ENCODE results near the gene RNF223.
"Not testable (repeated sequence)": the region's sequence is repeated elsewhere in the genome, so short reads cannot be mapped to it uniquely, and the experiment has no call there.

The RNF223 gene

DNA sequence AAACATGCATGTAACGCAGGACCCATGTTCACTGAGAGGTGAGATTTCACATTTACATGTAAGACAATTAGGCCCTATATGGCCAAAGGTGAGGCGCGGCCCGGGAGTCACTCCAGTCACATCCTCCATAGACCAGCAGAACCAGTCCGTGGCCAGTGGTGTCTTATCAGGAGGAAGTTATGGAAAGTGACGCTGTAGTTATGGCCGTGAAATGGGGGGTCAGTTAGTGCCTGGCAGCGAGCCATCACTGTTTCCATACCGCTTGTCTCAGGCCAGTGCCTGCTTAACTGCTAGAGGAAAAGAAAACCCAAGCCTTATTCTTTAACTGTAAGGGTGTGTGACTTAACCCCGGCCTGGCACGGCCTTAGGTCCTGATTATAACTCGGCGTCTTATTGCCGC is 35.6 kb upstream of the RNF223 start:
- no peak for DNase-seq (ENCODE audit: low spot score)

GRCh38 chr1:1106510-1107221 is 32.6 kb upstream of the RNF223 start:
- DNase-seq (ENCODE audit: low spot score): no peak

- DNase-seq (ENCODE audit: low spot score): not testable (repeated sequence)
Observed at GRCh38 chr1:1104152-1104551, 30.0 kb upstream of the RNF223 start.

DNA sequence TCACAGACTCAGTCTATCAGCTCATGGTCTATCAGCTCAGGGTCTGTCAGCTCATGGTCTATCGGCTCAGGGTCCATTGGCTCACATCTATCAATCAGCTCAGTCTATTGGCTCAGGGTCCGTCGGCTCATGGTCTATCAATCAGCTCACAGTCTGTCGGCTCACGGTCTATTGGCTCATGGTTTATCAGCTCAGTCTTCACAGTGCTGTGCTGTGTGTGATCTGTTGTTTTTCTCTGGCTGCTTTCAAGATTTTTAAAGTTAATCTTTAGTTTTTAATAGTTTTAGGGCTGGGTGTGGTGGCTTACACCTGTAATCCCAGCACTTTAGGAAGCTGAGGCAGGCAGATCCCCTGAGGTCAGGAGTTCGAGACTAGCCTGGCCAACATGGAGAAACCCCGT is 27.4 kb upstream of the RNF223 start:
- no peak for DNase-seq (ENCODE audit: low spot score)

DNA sequence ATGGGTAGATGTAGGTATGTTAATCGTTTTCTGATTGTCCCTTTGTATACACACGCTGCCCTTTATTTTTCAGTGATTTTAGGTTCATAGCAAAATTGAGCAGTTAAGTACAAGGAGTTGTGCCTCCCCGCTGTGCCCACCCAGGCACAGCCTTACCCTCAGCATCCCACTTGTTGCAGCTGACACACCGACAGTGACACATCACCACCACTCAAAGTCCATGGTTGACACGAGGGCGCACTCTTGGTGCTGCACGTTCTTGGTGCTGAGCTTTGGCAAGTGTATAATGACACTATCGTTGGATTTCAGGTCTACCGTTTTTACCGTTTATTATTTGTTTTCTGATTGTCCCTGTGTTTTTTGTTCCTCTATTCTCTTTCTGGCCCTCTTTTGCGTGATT is 26.2 kb upstream of the RNF223 start:
- no peak for DNase-seq (ENCODE audit: low spot score)

- DNase-seq (ENCODE audit: low spot score): no peak
Observed at GRCh38 chr1:1099506-1100183, 25.5 kb upstream of the RNF223 start.

DNA sequence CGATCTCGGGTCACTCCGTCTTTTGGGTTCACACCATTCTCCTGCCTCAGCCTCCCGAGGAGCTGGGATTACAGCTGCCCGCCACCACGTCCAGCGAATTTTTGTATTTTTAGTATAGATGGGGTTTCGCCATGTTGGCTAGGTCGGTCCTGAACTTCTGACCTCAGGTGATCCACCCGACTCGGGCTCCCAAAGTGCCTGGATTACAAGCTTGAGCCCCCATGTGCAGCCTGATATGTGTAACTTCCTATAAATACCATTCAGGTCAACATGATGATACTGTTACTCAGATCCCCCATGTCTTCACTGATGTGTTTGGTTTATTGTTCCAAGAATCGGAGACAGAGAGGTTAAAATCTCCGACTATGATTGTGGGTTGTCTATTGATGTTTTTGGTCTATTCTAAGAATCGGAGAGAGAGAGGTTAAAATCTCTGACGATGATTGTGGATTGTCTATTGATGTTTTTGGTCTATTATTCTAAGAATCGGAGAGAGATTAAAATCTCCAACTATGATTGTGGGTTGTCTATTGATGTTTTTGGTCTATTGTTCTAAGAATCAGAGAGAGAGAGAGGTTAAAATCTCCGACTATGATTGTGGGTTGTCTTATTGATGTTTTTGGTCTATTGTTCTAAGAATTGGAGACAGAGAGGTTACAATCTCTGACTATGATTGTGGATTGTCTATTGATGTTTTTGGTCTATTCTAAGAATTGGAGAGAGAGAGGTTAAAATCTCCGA is 24.7 kb upstream of the RNF223 start:
- no peak for DNase-seq (ENCODE audit: low spot score)

- not testable (repeated sequence) for DNase-seq (ENCODE audit: low spot score)
Observed at GRCh38 chr1:1096136-1096535, 22.0 kb upstream of the RNF223 start.

- no peak for DNase-seq (ENCODE audit: low spot score)
Observed at GRCh38 chr1:1094981-1095380, 20.9 kb upstream of the RNF223 start.

GRCh38 chr1:1093610-1093943 is 19.5 kb upstream of the RNF223 start:
- DNase-seq (ENCODE audit: low spot score): no peak

- DNase-seq (ENCODE audit: low spot score): peak; percentile 14
Observed at GRCh38 chr1:1092894-1093609, 18.9 kb upstream of the RNF223 start.

GRCh38 chr1:1092149-1092855 is 18.2 kb upstream of the RNF223 start:
- peak; percentile 7 for DNase-seq (ENCODE audit: low spot score)

DNA sequence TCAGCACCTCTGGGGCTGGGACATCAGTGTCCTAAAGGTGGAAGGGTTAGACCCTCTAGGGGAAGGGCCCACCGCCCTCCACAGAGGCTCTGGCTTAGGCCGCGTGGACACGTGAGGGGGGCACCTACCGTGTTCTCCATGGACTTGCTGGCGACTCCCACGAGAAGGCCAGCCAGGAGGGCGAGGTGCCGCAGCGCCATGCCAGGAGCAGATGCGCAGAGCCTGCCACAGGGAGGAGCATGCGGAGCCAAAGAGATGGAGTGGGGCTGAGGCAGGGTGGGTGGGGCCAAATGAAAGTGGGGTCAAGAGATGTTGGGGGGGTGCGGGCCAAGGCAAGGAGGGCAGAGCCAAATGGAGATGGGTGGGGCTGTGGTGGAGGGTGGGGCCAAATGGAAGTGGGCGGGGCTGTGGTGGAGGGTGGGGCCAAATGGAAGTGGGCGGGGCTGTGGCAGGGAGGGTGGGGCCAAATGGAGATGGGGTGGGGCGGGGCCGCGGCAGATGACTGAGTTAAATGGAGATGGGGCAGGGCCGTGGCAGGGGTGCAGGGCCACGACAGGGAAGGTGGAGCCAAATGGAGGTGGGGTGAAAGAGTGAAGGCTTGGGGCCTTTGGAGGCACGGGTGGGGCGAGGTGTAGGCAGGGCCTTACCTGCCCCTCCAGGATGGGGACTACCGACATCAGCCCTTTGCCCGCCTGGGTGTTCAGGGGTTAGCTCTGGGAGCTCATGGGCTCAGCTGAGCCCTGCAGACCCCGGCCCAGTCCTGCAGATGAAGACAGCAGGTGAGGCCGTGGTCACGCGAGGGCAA is 17.4 kb upstream of the RNF223 start:
- DNase-seq (ENCODE audit: low spot score): peak; percentile 24

DNA sequence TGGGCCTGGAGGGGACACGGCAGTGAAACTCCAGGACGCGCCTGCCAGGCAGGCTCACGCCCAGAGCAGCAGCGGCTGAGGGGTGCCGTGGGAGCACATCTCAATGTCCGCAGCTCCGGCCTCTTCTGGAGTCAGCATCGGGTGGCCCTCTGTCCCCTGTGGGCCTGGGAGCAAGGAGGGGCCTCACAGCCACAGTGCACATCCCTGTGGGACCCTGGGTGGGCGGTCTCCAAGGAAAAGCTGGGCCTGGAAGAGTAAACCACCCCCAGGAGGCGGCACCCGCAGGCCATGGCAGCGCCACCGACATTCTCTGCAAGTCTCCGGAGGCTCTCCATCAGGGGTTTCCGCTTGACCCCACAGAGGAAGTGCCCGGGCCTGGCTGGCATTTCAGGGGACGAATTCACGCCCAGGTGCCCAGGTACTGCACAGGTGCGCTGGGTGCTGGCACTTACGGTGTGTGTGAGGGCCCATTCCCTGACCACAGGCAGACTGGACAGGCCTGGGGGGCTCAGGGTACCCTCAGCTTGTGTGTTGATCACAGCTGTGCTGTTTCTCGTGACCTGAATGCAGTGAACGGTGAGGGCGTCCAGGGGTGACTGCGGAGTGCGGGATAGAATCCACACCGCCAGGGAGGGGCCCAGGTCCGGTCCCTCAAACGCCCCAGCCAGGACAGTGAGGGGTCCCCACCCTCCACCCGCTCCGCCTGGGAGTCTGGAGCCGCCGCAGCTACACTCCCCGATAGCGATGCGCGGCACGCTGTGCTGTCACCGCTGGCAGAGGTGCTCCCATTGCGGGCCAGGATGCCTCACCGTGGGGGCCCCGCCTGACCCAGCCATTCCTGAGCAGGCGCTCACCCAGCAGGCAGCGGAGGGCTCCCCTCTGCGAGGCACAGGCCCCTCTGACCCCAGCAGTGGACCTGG is 16.6 kb upstream of the RNF223 start:
- DNase-seq (ENCODE audit: low spot score): peak; percentile 9

DNA sequence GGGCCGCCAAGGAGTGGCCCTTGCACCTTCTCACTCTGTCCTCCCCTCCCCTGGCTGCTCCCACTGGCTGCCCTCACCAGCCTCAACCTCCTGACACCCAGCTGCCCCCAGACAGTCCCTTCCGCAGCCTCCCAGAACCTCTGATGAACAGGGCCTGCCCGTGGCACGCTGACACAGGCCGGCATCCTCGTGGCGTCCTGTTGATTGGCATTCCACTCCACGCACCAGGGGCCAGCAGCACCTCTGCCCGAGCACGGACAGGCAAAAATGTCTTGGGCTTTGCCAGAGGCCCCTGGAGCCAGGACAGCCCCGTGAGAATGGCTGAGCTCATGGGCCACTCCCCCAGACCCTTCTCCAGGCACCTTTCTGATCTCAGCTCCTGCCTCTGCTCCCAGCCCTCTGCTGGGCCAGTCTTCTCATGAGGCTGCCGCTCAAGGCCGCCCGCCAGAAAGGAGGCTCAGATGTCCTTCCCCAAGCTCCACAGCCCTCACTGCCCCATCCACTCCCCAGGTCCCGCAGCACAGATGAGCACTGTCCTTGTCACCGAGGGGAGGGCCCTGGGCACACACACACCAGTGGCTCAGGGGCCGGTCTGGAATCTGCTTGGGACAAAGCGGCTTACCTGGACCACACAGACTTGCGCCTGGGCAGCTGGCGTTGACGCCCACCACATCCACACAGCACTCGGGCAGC is 15.8 kb upstream of the RNF223 start:
- DNase-seq (ENCODE audit: low spot score): peak; percentile 7

GRCh38 chr1:1088801-1089680 is 14.9 kb upstream of the RNF223 start:
- DNase-seq (ENCODE audit: low spot score): no peak

DNA sequence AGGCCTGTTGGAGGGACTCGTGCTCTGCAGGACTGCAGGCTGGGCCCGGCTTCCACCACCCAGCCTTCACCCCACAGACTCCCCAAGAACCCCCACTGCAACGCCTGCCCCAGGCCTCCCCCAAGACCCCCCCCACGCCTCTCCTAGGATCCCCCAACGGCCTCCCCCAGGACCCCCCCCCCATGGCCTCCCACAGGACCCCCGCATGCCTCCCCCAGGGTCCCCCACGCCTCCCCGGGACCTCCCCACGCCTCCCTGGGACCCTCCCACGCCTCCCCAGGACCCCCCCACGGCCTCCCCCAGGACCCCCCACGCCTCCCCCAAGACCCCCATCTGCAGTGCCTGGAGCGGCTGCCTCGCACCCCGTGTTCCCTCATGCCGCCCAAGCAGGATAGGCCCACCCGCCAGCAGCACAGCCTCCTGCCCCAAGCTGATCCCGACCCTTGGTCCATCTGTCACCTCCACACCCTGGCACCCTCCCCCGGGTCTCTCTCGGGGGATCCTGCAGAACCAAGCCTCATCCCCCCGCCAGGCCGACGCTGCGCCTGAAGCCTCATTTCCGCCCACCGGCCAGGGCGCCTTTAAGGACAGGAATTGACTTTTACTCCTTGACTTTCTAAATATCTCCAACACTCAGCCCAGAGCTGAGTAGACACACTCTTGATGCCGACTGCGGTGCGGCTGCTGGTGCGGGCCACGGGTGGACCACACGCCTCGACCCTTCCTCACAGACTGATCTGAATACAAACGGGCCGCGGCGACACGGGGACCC is 14.1 kb upstream of the RNF223 start:
- DNase-seq (ENCODE audit: low spot score): no peak

Data from AG20443 (cell line).